HepG2 (cell line): ENCODE data around the gene ERMAP. TPM values are rescaled to one million over a fixed set of nuclear protein-coding genes. Genes with fewer than 3 reads are reported as not detected.

ENCODE experiments used
- ATF6 ChIP-seq: sonication (generic); formaldehyde crosslinking; conservative IDR thresholded peaks from 2 replicates; pipeline ENCODE4 v1.4.0; 2020; ENCODE audit warnings: missing genetic modification reagents
- CSRNP2 ChIP-seq: sonication (generic); formaldehyde crosslinking; conservative IDR thresholded peaks from 2 replicates; pipeline ENCODE4 v1.8.0; 2022; ENCODE audit warnings: low read depth, missing genetic modification reagents
- FOXJ3 ChIP-seq: sonication (generic); formaldehyde crosslinking; IDR thresholded peaks from 2 replicates; pipeline ENCODE4 v1.4.0; 2020; ENCODE audit warnings: missing genetic modification reagents, mild to moderate bottlenecking, borderline replicate concordance
- HOXA9 ChIP-seq: sonication (generic); formaldehyde crosslinking; IDR thresholded peaks from 2 replicates; pipeline ENCODE4 v1.8.1; 2022; ENCODE audit warnings: missing genetic modification reagents, mild to moderate bottlenecking, moderate library complexity, borderline replicate concordance
- MAZ ChIP-seq, 2 experiments: sonication (generic) in 1 of 2; formaldehyde crosslinking in 1 of 2; IDR thresholded peaks; 2 replicates each; pipeline versions ENCODE4 v1.5.0 to v1.6.1; 2012 to 2020; ENCODE audit warnings: low read depth in 2 of 2, mild to moderate bottlenecking in 2 of 2, borderline replicate concordance in 1 of 2, improper control_type of control experiment in 1 of 2, low read length in 1 of 2, missing genetic modification reagents in 1 of 2, moderate library complexity in 1 of 2
- MTA3 ChIP-seq: sonication (generic); formaldehyde crosslinking; IDR thresholded peaks from 2 replicates; pipeline ENCODE4 v1.4.0; 2020; ENCODE audit warnings: missing genetic modification reagents
- NFE2L1 ChIP-seq: sonication (generic); formaldehyde crosslinking; IDR thresholded peaks from 2 replicates; pipeline ENCODE4 v1.4.0; 2020; ENCODE audit warnings: missing genetic modification reagents, mild to moderate bottlenecking, borderline replicate concordance
- PLSCR1 ChIP-seq: sonication (generic); formaldehyde crosslinking; IDR thresholded peaks from 2 replicates; pipeline ENCODE4 v1.5.0; 2020; ENCODE audit warnings: missing genetic modification reagents, mild to moderate bottlenecking, borderline replicate concordance
- ZGPAT ChIP-seq: IDR thresholded peaks from 2 replicates; pipeline ENCODE4 v1.6.1; 2016; ENCODE audit warnings: mild to moderate bottlenecking
- ZNF772 ChIP-seq: sonication (generic); formaldehyde crosslinking; IDR thresholded peaks from 2 replicates; pipeline ENCODE4 v1.5.0; 2020; ENCODE audit warnings: mild to moderate bottlenecking, missing genetic modification reagents
- ZNF883 ChIP-seq: sonication (generic); formaldehyde crosslinking; IDR thresholded peaks from 2 replicates; pipeline ENCODE4 v1.5.1; 2020; ENCODE audit warnings: mild to moderate bottlenecking, missing genetic modification reagents; ENCODE audit errors: not compliant biosample characterization
- ZSCAN22 ChIP-seq: sonication (generic); formaldehyde crosslinking; IDR thresholded peaks from 2 replicates; pipeline ENCODE4 v1.4.0; 2020; ENCODE audit warnings: mild to moderate bottlenecking, missing genetic modification reagents
- polyA plus RNA-seq, 8 experiments: library from polyadenylated mRNA; depleted of rRNA in 3 of 8; stranded (reverse) in 7 of 8; unstranded in 1 of 8; fragments of >200 nt; fragmentation: Illumina TruSeq in 4 of 8; extraction: Trizol in 4 of 8; gene quantifications; 2 replicates each; pipeline versions ENCODE4 v1.2.1 to v1.2.3, GENCODE V29; 2011 to 2016; ENCODE audit warnings: low read depth in 4 of 8, missing spikeins in 1 of 8, mixed read lengths in 1 of 8; ENCODE audit not compliant: insufficient read depth in 1 of 8
- total RNA-seq, 5 experiments: library from RNA; depleted of rRNA; stranded (reverse); fragments of >200 nt; fragmentation: Illumina TruSeq; extraction: Trizol; gene quantifications; 2 replicates each; pipeline ENCODE4 v1.2.3, GENCODE V29; 2016; ENCODE audit warnings: low read depth in 1 of 5
- TF ChIP-seq, protein P1 (sequence below): sonication (generic); formaldehyde crosslinking; IDR thresholded peaks from 2 replicates; pipeline ENCODE4 v1.5.0; 2020; ENCODE audit warnings: mild to moderate bottlenecking, missing genetic modification reagents
- TF ChIP-seq, protein P2 (sequence below), 2 experiments: IDR thresholded peaks; 2 replicates each; pipeline ENCODE4 v1.6.1; 2011 to 2012; ENCODE audit warnings: low read length in 2 of 2, borderline replicate concordance in 1 of 2, low read depth in 1 of 2, mild to moderate bottlenecking in 1 of 2, moderate library complexity in 1 of 2

Gene ERMAP
- total and polyA plus RNA-seq, 2 of the 13 experiments (the other 11 are each of a cell fraction or from before 2014, with no cell fraction given): 2.2 to 4.4 TPM

DNA sequence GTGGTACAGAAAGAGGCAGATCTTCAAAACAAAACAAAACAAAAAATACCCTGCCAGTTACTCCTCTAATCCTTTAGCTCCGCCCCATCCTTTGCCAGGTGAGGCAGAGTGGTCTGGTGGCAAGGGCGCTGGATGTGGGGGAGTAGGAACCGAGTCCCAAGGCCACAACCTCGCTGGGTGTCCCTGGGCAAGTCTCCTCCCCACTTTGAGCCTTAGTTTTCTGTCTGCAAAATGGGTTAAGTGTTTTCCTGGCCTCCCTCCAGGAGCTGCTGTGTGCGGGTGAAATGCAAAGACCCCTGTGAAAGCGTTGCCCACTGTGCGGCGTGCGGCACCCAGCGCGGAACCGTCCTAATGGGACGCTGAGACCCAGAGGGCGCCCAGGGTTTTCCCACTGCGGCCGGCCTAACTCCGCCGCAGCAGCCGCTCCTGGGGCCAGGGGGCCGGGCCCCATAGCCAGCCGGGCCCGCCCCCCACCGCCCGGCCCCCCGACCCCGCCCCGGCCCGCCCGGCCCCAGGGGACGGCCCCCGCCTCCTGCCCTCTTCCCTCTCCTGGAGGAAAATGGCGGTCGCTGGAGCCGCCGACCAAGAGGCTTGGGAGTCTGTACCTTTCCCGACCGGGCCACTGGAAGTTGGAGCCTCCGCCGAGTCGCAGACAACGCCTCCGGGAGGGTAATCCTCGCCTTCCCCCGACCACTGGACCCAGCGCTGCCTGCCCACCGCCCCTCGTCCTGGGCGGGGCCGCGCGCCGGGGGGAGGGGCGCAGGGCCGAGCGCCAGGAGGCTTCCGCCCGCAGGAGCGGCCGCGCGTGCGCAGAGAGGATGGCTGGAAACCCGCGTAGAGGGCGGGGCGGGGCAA, at the start of gene ERMAP, which contains the start of gene SVBP (continued):
- TF ChIP-seq PLSCR1: no peak
- peak; percentile 53 for TF ChIP-seq ZNF883 (CRISPR knock-in tag)
- no peak for TF ChIP-seq NFE2L1
- TF ChIP-seq MTA3 (CRISPR knock-in tag): no peak
- TF ChIP-seq CSRNP2 (CRISPR knock-in tag): no peak
- TF ChIP-seq FOXJ3 (CRISPR knock-in tag): no peak
- 0 out of 2 replicates have a peak, but pooled peaks have one; percentile 23 for TF ChIP-seq HOXA9
- peak; percentile 84 for TF ChIP-seq ZNF772 (CRISPR knock-in tag)
- TF ChIP-seq, protein P1, sequence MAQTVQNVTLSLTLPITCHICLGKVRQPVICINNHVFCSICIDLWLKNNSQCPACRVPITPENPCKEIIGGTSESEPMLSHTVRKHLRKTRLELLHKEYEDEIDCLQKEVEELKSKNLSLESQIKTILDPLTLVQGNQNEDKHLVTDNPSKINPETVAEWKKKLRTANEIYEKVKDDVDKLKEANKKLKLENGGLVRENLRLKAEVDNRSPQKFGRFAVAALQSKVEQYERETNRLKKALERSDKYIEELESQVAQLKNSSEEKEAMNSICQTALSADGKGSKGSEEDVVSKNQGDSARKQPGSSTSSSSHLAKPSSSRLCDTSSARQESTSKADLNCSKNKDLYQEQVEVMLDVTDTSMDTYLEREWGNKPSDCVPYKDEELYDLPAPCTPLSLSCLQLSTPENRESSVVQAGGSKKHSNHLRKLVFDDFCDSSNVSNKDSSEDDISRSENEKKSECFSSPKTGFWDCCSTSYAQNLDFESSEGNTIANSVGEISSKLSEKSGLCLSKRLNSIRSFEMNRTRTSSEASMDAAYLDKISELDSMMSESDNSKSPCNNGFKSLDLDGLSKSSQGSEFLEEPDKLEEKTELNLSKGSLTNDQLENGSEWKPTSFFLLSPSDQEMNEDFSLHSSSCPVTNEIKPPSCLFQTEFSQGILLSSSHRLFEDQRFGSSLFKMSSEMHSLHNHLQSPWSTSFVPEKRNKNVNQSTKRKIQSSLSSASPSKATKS (CRISPR knock-in tag): no peak
- TF ChIP-seq MAZ (IDR thresholded peaks at IDR 0.05; ENCODE audit: borderline replicate concordance, low read depth, low read length): peak; percentile 76; the same call in 1 of the 2 replicates
- TF ChIP-seq MAZ (CRISPR knock-in tag; IDR thresholded peaks at IDR 0.05; ENCODE audit: low read depth): peak; percentile 92
- TF ChIP-seq ZSCAN22 (CRISPR knock-in tag): no peak
- no peak for TF ChIP-seq ATF6 (CRISPR knock-in tag)
- TF ChIP-seq, protein P2, sequence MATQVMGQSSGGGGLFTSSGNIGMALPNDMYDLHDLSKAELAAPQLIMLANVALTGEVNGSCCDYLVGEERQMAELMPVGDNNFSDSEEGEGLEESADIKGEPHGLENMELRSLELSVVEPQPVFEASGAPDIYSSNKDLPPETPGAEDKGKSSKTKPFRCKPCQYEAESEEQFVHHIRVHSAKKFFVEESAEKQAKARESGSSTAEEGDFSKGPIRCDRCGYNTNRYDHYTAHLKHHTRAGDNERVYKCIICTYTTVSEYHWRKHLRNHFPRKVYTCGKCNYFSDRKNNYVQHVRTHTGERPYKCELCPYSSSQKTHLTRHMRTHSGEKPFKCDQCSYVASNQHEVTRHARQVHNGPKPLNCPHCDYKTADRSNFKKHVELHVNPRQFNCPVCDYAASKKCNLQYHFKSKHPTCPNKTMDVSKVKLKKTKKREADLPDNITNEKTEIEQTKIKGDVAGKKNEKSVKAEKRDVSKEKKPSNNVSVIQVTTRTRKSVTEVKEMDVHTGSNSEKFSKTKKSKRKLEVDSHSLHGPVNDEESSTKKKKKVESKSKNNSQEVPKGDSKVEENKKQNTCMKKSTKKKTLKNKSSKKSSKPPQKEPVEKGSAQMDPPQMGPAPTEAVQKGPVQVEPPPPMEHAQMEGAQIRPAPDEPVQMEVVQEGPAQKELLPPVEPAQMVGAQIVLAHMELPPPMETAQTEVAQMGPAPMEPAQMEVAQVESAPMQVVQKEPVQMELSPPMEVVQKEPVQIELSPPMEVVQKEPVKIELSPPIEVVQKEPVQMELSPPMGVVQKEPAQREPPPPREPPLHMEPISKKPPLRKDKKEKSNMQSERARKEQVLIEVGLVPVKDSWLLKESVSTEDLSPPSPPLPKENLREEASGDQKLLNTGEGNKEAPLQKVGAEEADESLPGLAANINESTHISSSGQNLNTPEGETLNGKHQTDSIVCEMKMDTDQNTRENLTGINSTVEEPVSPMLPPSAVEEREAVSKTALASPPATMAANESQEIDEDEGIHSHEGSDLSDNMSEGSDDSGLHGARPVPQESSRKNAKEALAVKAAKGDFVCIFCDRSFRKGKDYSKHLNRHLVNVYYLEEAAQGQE (IDR thresholded peaks at IDR 0.05; ENCODE audit: borderline replicate concordance in 1 of 2, low read depth in 1 of 2, low read length in 2 of 2): no peak
- TF ChIP-seq ZGPAT (CRISPR knock-in tag): peak; percentile 20; the same call in 1 of the 2 replicates
